Epithelial cell of esophagus (primary cell): ENCODE data around the gene ZNF532.

Source experiments
- DNase-seq: peaks from one replicate; pipeline ENCODE4 v3.0.0; 2010; ENCODE audit warnings: low read depth
- H3K4me3 ChIP-seq: 2 replicates; pipeline ENCODE4 v1.5.1; 2011; ENCODE audit warnings: mild to moderate bottlenecking, low read length, control low read depth
- TF ChIP-seq, protein P1 (sequence below): IDR thresholded peaks from 2 replicates; pipeline ENCODE4 v1.5.1; 2011; ENCODE audit warnings: low read depth, mild to moderate bottlenecking, low read length, control low read depth, inconsistent platforms; ENCODE audit not compliant: insufficient read depth; ENCODE audit errors: missing control alignments

The ZNF532 gene

DNA sequence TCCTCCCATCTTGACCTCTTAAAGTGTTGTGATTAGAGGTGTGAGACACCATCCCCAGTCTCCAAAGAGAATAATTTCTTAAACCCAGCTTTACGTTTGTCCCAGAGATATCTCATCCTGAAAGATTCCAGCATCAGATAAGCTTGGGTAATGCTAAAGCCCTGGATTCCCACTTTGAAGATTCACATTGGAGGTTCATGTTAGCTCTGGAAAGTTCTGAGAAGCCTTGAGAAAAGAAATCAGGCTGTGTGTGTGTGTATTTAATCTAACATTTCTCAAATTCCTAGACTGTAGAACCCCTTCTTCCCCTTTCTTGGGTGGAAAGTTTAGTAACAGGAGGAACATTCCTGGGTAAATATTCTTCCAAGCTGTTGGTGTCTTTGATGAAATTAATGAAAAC, 18.0 kb downstream of the ZNF532 start:
- no peak for DNase-seq
- TF ChIP-seq, protein P1, sequence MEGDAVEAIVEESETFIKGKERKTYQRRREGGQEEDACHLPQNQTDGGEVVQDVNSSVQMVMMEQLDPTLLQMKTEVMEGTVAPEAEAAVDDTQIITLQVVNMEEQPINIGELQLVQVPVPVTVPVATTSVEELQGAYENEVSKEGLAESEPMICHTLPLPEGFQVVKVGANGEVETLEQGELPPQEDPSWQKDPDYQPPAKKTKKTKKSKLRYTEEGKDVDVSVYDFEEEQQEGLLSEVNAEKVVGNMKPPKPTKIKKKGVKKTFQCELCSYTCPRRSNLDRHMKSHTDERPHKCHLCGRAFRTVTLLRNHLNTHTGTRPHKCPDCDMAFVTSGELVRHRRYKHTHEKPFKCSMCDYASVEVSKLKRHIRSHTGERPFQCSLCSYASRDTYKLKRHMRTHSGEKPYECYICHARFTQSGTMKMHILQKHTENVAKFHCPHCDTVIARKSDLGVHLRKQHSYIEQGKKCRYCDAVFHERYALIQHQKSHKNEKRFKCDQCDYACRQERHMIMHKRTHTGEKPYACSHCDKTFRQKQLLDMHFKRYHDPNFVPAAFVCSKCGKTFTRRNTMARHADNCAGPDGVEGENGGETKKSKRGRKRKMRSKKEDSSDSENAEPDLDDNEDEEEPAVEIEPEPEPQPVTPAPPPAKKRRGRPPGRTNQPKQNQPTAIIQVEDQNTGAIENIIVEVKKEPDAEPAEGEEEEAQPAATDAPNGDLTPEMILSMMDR, result no peak
- no peak overlapping the region for H3K4me3 ChIP-seq

DNA sequence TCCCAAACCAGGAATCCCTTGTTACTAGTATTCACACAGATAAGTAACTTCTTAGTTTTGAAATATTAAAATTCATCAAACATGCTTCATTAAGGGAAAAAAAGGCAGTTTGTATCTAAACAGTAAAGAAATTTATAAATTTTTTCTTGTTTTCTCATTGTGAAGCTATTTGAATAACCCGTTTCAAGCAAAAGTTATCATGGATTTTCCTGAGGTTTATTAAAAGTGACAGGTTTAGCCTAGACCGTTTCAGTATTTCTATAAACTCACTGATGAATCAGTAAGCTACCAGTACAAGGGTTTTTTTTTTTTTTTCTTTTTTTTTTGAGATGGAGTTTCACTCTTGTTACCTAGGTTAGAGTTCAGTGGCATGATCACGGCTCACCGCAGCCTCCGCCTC, 20.0 kb downstream of the ZNF532 start:
- DNase-seq, result no peak
- no peak overlapping the region for H3K4me3 ChIP-seq
- TF ChIP-seq, protein P1, result no peak

DNA sequence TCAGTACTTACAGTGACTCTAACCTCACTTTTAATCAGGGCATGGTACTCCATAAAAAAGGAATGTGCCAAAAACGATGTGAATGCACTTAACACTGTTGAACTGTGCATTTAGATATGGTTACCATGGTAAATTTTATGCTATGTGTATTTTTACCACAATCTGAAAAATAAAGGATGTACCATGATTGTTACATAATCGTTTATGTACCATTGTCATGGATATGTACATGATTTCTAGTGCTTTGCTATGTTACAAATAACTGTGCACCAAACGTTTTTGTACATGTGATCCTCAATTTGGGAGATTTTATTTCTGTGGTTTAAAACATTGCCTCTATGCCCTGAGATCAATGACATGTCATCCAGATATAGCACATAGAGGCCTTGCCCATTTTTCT, 21.8 kb downstream of the ZNF532 start:
- no peak overlapping the region for H3K4me3 ChIP-seq
- TF ChIP-seq, protein P1, result no peak
- DNase-seq, result no peak

GRCh38 chr18:58886864-58887612, 22.4 kb downstream of the ZNF532 start:
- TF ChIP-seq, protein P1, result no peak
- no peak overlapping the region for H3K4me3 ChIP-seq
- peak; percentile 8 for DNase-seq

DNA sequence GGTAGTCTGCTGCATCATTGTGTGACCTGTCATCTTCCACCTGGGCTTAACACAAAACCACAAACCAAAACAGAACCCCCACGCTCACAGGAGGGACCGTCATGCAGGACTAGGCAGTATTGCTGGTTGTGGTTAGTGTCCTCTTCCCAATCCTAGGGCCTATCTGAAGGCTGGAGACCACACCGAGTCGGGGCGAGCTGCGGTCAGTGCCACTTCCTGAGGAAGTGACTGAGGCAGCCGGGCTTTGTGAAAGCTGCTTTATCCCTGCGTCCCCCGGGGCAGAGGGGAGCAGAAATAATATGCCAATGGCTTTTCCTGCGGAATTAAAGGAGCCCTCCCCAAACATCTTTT, 22.9 kb downstream of the ZNF532 start:
- H3K4me3 ChIP-seq, result no peak overlapping the region
- TF ChIP-seq, protein P1, result no peak
- DNase-seq, result peak; percentile 63

- TF ChIP-seq, protein P1, result no peak
- H3K4me3 ChIP-seq, result peak overlapping the region; percentile 5
- no peak for DNase-seq
Observed at GRCh38 chr18:58891776-58892175, 27.1 kb downstream of the ZNF532 start.

- H3K4me3 ChIP-seq, result no peak overlapping the region
- peak; percentile 7 for DNase-seq
- TF ChIP-seq, protein P1, result no peak
Observed at GRCh38 chr18:58892488-58892887, 27.8 kb downstream of the ZNF532 start.
